GM21825 (cell line): ENCODE data around the gene RFC3.
"Not testable (repeated sequence)": the region's sequence is repeated elsewhere in the genome, so short reads cannot be mapped to it uniquely, and the experiment has no call there.

Experiments
- ATAC-seq: cut with Tn5 transposase; IDR thresholded peaks from one replicate; pipeline ENCODE4 v1.9.1; 2021; ENCODE audit warnings: mild to moderate bottlenecking, moderate library complexity; ENCODE audit not compliant: unreplicated experiment

The RFC3 gene

DNA sequence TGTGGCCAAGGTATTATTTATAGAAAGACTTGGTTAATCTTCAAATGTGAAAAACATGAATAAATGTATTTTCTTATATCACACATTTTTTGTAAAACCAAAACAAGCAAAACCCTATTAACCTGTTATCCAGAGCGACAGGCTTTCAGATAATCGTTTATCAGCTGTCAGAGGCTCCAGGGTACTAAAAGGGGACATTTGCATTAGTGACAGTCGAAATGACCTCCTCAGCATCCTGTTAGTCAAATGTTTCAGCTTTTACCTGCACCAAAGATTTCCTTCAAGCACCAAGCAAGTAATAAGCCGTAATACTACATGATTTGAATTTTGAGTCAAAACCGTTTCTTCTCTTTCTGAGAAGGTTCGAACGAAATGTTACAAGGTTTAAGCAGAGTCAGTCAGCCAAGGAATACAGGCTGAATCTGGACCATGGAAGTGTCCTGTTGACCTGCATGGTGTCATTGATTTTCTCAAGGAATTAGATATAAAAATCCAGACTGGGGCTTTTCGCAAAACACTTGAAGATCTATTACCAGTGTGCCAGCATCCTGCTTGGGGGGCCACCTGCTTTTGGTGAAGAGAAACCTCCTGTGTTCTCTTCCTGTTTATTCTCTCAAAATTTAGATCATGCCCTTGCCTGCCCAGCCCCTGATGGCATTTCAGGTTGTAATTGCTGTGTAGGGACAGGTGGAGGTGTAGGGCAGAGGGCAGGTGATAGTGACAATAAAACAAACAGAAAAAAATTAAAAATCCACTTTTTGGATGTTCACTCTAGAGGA is 11.3 kb upstream of the RFC3 start:
- ATAC-seq, result no peak

DNA sequence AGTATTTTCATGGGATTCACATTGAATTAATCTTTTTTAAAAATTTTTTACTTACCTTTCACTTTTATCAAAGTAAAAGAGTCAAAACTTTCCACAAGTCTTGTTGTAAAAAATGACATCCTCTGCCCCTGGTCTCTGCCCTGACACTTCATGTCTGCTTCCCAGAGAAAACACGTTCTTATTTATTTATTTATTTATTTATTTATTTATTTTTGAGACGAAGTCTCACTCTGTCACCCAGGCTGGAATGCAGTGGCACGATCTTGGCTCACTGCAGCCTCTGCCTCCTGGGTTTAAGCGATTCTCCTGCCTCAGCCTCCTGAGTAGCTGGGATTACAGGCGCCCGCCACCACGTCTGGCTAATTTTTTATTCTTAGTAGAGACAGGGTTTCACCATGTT is 5.1 kb upstream of the RFC3 start:
- ATAC-seq, result not testable (repeated sequence)

DNA sequence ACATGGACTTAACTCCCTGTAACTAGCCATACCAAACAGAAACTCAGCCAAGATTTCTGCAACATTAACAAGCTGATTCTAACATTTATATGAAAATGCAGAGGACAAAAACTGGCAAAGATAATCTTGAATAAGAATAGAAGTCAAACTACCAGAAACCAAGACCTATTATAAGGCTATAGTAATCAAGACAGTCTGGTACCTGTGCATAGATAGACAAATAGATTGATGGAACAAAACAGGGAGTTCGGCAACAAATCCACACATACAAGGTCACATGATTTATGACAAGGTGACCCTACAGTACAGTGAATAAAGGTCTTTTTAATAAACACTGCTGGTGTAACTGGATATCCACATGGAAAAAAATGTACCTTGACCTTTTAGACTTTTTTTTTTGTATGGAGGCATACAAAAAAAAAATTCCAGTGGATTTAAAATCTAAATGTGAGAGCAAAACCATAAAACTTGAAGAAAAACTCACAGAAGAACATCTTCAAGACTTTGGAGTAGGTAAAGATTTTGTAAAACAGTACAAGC is 2.9 kb upstream of the RFC3 start:
- no peak for ATAC-seq

DNA sequence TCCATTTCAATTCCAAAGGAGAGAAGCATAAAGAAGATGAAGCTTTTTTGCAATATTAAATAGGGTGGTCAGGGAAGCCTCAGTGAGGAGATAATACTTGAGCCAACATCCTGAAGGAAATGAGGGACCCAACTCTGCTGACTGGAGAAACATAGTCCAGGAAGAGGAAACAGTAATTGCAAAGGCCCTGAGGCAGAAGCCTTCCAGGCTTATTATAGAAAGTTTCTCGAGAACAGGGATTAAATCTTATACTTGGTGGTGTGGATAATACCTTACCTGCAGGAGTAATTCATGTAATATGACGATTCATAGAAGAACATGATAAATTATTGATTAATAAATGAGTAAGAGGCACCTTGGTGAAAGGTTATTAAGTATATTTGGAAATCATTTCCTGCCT is 1.0 kb upstream of the RFC3 start:
- ATAC-seq, result no peak

DNA sequence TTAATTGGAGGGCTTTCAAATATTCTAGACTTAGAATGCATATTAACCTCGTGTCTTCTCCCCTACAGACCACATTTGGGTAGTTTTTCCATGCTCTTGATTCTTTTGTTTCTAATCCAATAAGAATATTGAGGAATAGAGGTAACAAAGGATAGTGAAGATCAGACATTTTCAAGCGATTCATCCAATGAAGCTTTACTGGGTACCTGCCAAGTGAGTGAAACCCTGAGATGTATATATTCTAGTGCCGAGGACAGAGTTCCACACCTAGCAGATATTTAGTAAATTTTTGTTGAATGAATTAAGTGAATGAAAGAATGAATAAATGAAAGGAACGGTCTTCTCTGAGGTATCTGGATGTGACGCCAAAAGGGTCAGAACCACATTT is 442 bp upstream of the RFC3 start:
- no peak for ATAC-seq

DNA sequence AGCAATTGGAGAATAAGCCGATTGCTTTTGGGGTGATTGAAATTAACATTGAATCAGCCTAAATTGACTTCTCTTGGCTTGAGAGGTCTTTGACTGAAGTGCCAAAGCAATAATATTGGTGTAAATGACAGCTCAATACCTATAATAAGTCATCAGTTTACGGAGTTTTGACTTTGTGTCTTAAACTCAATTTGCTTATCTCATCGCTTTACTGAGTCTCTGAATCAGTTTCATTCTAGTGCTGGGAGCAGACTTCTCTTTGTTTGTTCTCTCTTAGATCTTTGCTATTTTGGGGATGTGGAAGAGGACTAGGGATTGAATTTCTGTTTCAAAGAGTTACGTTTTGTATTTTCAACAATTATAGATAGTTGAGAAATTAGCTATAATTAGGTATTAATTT is 7.1 kb downstream of the RFC3 start:
- no peak for ATAC-seq

DNA sequence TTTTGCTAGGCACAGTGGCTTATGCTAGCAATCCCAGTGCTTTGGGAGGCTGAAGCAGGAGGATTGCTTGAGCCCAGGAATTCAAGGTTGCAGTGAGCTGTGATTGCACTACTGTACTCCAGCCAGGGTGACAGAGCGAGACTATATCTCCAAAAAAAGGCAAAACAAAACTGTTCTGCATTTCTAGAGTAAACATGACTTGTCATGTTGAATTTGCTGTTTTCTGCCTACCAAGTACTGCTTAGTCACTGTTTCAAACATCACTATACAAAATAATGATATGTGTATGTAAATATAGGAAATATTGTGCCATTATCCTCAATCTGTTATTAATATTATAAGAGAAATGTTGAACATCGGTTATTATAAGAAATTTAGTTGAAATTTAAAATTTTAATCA is 9.2 kb downstream of the RFC3 start:
- no peak for ATAC-seq

DNA sequence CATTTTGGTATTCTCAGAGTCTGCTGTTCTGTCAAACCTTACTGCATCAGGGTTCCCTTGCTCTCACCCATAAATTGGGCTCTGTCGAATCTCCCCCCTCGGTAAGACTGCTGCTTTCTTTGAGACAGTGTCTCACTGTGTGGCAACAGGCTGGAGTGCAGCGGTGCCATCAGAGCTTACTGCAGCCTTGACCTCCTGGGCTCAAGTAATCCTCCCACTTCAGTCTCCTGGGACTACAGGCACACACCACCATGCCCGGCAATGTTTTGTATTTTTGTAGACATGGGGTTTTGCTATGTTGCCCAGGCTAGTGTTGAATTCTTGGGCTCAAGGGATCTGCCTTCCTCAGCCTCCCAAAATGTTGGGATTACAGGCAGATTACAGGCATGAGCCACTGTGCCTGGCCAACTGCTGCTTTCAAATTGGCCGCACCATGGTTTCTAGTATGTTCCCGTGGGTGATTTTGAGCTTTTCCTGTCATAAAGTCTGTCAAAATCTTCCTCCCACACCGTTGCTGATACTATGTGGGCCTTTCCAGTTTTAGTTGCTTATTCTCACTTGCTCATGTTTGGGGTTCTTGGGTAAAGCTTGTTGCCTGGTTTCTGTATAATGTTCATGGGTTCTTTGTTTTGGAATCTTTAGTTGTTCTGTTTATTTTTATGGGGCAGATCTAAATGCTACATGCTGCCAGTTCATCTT is 10.6 kb downstream of the RFC3 start:
- no peak for ATAC-seq

DNA sequence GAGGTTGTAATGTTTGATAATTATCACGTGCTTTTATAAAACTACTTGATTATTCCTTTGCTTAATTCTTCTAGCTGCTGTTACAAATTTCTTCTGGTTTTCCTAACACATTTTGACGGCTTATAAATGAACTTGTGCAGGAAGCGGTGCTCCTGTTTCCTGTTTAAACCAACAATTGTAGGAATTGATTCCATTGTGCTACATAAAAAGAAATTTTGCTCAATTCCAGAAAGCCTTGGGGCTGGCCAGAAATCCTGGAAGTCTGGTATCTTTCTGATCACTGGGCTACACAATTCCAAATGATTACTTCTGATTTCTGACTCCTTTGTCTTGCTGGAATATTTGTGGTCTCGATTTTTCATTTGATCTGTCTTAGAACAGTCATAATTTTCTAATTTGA is 14.9 kb downstream of the RFC3 start:
- no peak for ATAC-seq

DNA sequence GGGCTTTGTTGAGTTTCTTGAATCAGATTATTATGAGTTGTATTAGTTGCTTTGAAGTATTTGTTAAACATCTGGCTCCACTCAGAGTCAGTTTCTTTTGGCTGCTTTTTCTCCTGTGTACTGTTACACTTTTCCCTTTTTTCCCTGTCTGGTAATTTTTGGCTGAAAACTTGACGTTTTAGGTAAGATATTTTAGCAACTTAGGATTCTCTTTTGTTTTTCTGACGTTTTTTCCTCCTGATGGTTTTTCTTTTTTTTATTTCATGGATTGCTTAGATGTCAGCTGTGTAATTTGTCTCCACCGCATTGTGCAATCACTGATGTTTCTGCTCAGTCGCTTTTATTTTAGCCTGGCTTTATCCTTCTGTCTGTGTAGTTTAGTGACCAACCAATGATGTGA is 20.7 kb downstream of the RFC3 start:
- no peak for ATAC-seq

DNA sequence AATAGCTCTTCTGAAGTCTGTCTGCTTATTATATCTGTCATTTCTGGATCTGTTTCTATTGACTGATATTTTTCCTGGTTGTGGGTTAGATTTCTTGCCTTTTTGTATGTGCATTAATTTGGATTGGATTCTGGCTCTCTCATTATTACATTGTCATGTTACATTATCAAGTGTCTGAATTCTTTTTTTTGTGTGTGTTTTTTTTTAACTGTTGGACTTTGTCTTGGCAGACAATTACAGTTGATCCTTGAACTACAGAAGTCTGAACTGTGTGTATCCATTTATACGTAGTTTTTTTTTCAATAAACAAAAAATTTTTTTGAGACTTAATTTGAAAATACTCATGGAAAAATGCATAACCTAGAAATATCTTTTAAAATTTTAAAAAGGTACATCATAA is 22.5 kb downstream of the RFC3 start:
- ATAC-seq, result no peak

DNA sequence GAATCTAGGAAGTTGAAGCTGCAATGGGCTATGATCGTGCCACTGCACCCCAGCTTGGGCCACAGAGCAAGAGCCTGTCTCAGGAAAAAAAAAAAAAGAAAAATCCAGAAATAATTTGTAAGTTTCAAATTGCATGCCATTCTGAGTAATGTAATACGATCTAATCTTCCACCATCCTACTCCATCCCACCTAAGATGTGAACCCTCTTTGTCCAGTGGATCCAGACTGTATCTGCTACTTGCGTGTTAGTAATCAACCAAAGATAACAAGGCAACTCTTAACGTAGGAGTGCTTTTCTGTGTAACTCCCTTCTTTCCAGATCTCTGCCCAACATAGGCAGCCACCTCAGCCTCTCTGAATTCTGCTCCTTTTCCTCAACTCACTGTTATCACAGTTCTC is 24.3 kb downstream of the RFC3 start:
- ATAC-seq, result no peak

DNA sequence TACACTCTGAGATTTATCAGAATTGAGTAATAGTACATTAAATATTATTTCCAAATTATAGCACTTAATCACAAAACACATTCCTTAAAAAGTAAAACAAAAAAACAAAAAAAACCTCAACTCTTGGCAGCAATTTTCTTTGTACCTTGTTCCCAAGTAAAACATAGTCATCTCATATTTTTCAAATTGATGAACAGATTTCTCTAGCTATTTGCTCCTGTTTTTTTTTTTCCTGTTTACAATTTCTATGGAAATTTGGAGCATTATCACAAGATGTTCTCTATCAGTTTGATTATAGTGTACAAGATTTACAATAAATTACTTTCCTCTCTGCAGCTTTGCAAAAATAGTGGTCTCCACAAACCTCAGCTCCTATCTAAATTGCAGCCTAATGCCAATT is 25.0 kb downstream of the RFC3 start:
- ATAC-seq, result no peak

DNA sequence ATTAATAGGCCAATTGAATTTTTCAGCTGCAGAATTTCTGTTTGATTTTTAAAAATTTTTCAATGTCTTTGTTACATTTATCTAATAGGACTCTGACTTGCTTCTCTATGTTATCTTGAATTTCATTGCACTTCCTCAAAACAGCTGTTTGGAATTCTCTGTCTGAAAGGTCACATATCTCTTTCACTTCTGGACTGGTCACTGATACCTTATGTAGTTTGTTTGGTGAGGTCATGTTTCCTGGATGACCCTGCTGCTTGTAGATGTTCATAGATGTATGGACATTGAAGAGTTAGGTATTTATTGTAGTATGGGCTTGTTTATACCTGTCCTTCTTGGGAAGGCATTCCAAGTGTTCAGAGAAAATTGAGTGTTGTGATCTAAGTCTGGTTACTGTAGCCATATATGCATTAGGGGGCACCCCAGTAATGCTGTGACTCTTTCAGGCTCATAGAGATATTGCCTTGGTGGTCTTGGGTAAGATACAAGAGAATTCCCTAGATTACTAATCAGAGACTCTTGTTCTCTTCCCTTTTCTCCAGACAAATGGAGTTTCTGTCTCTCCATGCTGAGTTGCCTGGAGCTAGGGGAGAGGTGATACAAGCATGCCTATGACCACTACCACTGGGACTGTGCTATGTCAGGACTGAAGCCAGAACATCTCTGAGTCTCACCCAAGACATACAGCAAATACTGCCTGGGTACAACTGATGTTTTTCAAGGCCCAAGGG is 27.8 kb downstream of the RFC3 start:
- ATAC-seq, result no peak

DNA sequence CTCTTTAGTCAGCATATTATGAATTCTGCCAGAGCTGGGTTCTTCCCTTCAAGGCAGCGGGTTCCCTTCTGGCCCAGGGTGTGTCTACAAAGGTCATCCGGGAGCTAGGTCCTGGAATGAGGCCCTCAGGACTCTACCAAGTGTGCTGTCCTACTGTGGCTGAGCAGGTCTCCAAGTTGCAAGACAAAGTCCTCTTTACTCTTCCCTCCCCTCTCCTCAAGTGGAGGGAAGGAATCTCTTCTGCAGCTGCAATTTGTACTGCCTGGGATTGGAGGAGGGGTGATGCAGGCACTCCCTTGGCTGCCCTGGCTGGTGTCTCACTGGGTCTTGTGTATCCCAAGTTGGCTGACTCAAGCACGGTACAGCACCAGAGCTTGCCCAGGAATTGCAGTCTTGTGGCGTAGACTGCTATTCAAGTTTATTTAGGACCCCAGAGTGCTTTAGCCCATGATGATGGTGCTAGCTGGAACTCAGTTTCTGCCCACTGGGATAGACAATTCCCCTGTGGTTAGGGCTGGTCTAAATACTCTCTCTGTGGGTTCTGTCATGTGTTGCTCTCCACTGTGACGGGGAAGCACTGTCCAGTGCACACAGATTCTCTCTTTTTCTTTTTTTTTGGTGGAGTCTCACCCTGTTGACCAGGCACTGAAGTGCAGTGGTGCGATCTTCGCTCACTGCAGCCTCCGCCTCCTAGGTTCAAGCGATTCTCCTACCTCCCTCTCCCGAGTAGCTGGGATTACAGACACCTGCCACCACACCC is 28.5 kb downstream of the RFC3 start:
- ATAC-seq, result no peak

DNA sequence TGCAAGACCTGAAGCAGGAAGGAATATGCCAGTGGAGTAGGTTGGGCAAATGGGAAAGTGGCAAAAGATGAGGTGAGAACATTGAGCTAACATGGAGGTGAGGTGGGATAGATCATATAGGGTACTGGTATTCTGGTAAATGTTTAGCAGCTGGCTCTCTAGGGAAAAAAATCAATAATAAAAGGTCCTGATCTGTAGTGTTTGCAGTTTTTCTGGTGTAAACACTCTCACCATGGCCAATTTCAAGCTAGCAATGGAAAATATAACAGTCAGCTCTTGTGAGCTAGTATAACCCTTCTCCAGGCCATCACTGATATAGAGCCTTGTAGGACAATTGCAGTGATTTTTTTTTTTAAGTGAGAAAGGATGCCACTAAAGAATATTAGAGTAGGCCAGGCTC is 31.3 kb downstream of the RFC3 start:
- no peak for ATAC-seq

DNA sequence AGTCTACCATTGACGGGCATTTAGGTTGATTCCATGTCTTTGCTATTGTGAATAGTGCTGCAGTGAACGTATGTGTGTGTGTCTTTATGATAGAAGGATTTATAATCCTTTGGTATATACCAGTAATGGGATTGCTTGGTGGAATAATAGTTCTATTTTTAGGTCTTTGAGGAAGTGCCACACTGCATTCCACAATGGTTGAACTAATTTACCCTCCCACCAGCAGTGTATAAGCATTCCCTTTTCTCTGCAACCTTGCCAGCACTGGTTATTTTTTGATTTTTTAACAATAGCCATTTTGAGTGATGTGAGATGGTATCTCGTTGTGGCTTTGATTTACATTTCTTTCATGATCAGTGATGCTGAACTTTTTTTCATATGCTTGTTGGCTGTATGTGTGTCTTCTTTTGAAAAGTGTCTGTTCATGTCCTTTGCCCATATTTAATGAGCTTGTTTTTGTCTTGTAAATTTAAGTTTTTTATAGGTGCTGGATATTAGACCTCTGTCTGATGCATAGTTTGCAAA is 37.5 kb downstream of the RFC3 start:
- ATAC-seq, result no peak

DNA sequence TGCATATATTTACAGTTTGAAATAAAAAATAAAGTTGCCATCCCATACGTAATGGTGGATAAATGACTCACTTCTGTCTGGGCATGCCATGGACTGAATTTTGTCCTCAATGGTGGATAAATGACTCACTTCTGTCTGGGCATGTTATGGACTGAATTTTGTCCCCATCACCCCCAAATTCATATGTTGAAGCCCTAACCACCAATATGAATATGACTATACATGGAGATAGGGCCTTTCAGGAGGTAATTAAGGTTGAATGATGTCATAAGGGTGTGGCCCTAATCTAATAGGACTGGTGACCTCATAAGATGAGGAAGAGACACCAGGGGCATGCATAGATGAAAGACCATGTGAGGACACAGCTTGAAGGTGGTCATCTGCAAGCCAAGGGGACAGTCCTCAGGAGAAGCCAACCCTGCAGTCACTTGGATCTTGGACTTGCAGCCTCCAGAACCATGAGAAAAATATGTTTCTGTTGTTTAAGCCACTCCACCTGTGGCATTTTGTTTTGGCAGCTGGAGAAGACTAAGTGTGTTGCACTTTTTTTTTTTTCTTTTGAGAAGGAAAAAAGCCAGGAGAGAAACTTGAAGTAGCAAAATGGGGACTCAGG is 41.8 kb downstream of the RFC3 start:
- no peak for ATAC-seq

DNA sequence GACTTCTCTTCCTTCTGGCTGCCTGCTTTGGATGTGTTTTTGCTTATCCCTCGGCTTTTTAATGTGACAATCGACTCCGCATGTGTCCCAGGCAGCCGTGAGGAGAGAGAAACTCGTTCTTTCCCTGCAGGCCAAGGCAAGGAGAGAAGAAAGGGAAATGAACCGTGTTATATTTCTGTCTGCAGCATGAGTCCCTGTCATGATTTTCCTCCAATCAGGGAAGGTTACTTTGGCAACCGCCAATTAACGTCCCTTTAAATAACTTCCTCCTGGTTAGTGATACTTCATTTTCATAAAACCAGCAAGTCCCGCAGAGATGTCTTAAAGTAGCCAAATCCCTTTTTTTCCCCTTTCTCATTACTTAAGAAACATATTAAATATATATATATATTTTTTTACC is 42.6 kb downstream of the RFC3 start:
- ATAC-seq, result no peak

DNA sequence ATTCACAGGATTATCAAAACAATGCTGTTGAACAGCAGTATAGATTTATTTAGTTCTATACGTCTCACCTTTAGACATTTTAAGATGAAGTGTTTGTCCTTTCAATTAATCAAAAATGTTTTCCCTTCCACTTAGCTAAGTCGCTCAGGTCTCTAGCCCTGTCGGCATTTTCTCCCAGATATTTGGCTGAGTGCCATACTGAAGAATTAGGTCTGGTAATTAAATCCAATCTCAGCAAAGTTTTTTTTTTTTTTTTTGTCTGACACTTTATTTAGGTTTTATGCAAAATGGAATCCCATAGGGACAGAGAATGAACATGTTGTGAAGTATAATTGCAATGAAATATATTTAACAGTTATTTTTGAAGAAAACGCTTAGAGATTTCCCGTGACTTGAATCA is 44.1 kb downstream of the RFC3 start:
- no peak for ATAC-seq
